LNCaP clone FGC (cell line): Measurements from ENCODE around the gene PRKG1.

Source experiments
- DNase-seq: peaks from one replicate; pipeline ENCODE4 v3.0.0-alpha.2; 2011; ENCODE audit warnings: low read depth
- H3K4me3 ChIP-seq: 2 replicates; pipeline ENCODE4 v1.5.1; 2011; ENCODE audit warnings: mild to moderate bottlenecking, low read depth, low read length, control low read depth
- CTCF ChIP-seq: IDR thresholded peaks from 2 replicates; pipeline ENCODE4 v1.5.1; 2012; ENCODE audit warnings: mild to moderate bottlenecking; ENCODE audit not compliant: control insufficient read depth, insufficient read depth; ENCODE audit errors: extremely low read depth

Gene PRKG1

GRCh38 chr10:52266858-52267257 lies 1192.6 kb downstream of the PRKG1 start:
- no peak for TF ChIP-seq CTCF
- DNase-seq, result no peak
- no peak overlapping the region for H3K4me3 ChIP-seq

GRCh38 chr10:52268790-52269189 lies 1194.5 kb downstream of the PRKG1 start:
- no peak overlapping the region for H3K4me3 ChIP-seq
- no peak for TF ChIP-seq CTCF
- no peak for DNase-seq

GRCh38 chr10:52269233-52269632 lies 1194.9 kb downstream of the PRKG1 start:
- TF ChIP-seq CTCF, result no peak
- no peak for DNase-seq
- no peak overlapping the region for H3K4me3 ChIP-seq

- TF ChIP-seq CTCF, result no peak
- H3K4me3 ChIP-seq, result no peak overlapping the region
- DNase-seq, result no peak
These were observed 1201.9 kb downstream of the PRKG1 start for GRCh38 chr10:52276163-52276562.

DNA sequence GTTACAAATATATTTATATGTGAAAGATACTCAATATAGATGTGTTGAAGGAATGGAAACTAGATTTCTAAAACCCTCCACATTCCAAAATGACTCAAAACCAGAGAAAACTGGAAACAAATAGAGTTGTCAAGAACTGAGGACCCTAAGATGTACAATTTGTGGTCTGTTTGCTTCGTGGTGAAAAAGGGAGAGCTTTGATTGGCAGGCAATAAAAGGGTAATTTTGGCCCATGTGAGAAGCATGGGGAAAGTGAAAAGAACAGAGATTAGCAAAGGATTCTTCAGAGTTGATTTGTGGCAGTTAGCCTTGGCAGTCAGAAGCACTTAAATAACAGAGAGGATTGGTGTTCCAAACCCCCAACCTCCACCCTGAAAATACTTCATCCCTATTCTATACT lies 1202.7 kb downstream of the PRKG1 start:
- no peak for TF ChIP-seq CTCF
- no peak for DNase-seq
- H3K4me3 ChIP-seq, result no peak overlapping the region

DNA sequence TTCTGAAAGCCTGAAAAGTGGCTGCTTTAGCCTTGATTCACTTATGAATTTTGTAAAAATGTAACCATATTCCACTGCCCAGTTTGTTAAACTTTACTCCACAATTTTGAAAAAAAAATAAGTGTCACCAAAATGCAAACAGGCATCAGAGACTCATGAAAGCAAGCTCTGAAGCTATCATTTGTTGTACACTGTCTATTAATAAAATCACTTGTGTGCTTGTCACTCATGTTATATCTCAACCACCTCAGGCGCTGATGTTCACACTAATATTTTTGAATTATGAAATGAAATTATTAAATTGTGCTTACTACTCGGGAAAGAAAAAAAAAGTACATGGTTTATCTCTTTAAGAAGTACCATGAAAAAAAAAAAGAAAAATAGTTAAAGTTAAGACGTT lies 1205.3 kb downstream of the PRKG1 start:
- TF ChIP-seq CTCF, result no peak

DNA sequence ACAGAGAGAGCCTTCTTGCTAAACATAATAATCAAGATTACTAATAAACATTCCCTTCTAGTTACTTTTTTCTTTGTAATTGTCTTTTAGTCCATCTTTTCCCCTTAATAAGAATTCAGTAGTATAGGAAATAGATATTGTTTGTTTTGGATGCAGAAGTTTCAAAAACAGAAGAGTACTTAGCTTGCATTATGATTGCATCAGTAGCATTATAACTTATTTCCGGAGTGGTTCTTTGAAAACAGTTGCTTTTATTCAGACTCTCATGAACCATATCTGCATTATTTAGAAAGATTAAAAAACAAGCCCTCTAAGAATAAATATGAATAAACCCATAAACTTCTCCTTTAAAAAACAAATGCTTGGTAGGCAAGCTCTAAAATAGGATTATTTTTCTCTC lies 1205.8 kb downstream of the PRKG1 start:
- H3K4me3 ChIP-seq, result no peak overlapping the region
- DNase-seq, result no peak
- TF ChIP-seq CTCF, result no peak

More for the DNA sequence above, 1205.3 kb downstream of the PRKG1 start:
- H3K4me3 ChIP-seq, result no peak overlapping the region
- DNase-seq, result no peak
